Measurements from ENCODE around the gene CD247.

DNA sequence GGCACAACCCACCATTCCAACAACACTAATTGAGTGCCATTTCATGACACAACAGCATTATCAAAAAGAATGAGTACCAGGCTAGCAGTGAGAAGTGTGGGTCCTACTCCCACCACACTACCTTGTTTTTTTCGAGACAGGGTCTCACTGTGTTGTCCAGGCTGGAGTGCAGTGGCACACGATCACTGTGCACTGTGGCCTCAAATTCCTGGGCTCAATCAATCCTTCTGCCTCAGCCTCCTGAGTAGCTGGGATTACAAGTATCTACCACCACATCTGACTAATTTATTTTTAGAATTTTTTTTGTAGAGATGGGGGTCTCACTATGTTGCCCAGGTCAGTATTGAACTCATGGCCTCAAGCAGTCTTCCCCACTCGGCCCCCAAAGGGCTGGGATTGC, 30.7 kb downstream of the CD247 start:
- no peak for TF ChIP-seq BHLHE40 (IDR thresholded peaks at IDR 0.05; ENCODE audit: low read depth, low read length)
- no peak for TF ChIP-seq CEBPB (IDR thresholded peaks at IDR 0.05)
- TF ChIP-seq CBX2 (IDR thresholded peaks at IDR 0.05; ENCODE audit: borderline replicate concordance, low read depth): no peak
- TF ChIP-seq POLR2AphosphoS2 (conservative IDR thresholded peaks at IDR 0.05; ENCODE audit: low read length): no peak
